HG02759 (cell line): ENCODE data around the gene ABL2.
"Not testable (repeated sequence)": the region's sequence is repeated elsewhere in the genome, so short reads cannot be mapped to it uniquely, and the experiment has no call there.

Experiments
- ATAC-seq: cut with Tn5 transposase; IDR thresholded peaks from one replicate; pipeline ENCODE4 v1.9.1; 2021; ENCODE audit warnings: mild to moderate bottlenecking, moderate library complexity; ENCODE audit not compliant: unreplicated experiment

The ABL2 gene

GRCh38 chr1:179229214-179230140 lies at the start of gene ABL2:
TSS of gene ABL2 (minus strand) at chr1:179229677. CDS start at chr1:179229397, 280 bp downstream.
- ATAC-seq: peak; percentile 68

- ATAC-seq: no peak
These were observed 49.4 kb upstream of the ABL2 start for GRCh38 chr1:179278920-179279319.

- ATAC-seq: not testable (repeated sequence)
These were observed 44.9 kb upstream of the ABL2 start for GRCh38 chr1:179274424-179274823.

- ATAC-seq: no peak
These were observed 39.6 kb upstream of the ABL2 start for GRCh38 chr1:179269071-179269470.

- ATAC-seq: no peak
These were observed 35.0 kb upstream of the ABL2 start for GRCh38 chr1:179264507-179264906.

- ATAC-seq: no peak
These were observed 33.6 kb upstream of the ABL2 start for GRCh38 chr1:179263121-179263520.

GRCh38 chr1:179262183-179262582 lies 32.7 kb upstream of the ABL2 start:
- ATAC-seq: no peak

- ATAC-seq: no peak
These were observed 24.0 kb upstream of the ABL2 start for GRCh38 chr1:179253286-179253972.

- ATAC-seq: no peak
These were observed 23.1 kb upstream of the ABL2 start for GRCh38 chr1:179252606-179253005.

GRCh38 chr1:179251675-179252074 lies 22.2 kb upstream of the ABL2 start:
- ATAC-seq: no peak

- no peak for ATAC-seq
These were observed 18.4 kb upstream of the ABL2 start for GRCh38 chr1:179247923-179248322.

- ATAC-seq: not testable (repeated sequence)
These were observed 15.9 kb upstream of the ABL2 start for GRCh38 chr1:179245426-179245825.

- no peak for ATAC-seq
These were observed 12.1 kb upstream of the ABL2 start for GRCh38 chr1:179241530-179242097.

GRCh38 chr1:179237222-179237621 lies 7.7 kb upstream of the ABL2 start:
- ATAC-seq: no peak

- no peak for ATAC-seq
These were observed 5.4 kb upstream of the ABL2 start for GRCh38 chr1:179234863-179235262.

GRCh38 chr1:179231923-179232322 lies 2.4 kb upstream of the ABL2 start:
- ATAC-seq: no peak

- ATAC-seq: no peak
These were observed 1.2 kb upstream of the ABL2 start for GRCh38 chr1:179230721-179231120.

- no peak for ATAC-seq
These were observed 774 bp upstream of the ABL2 start for GRCh38 chr1:179230251-179230650.

- peak; percentile 22 for ATAC-seq
These were observed 679 bp downstream of the ABL2 start for GRCh38 chr1:179228783-179229213.

GRCh38 chr1:179226738-179227137 lies 2.7 kb downstream of the ABL2 start:
- no peak for ATAC-seq

GRCh38 chr1:179224466-179224865 lies 5.0 kb downstream of the ABL2 start:
- ATAC-seq: not testable (repeated sequence)

- not testable (repeated sequence) for ATAC-seq
These were observed 8.4 kb downstream of the ABL2 start for GRCh38 chr1:179221121-179221520.
